Breast epithelium (tissue), 3 donors: ENCODE measurements around the gene DEPDC4.

Experiments used
- CTCF ChIP-seq, 3 donors: fragments of 450-650 bp; IDR thresholded peaks; one replicate each; pipeline ENCODE4 v1.5.1; 2016 to 2017; ENCODE audit warnings: antibody characterized with exemption in 3 of 3, mild to moderate bottlenecking in 3 of 3, moderate library complexity in 3 of 3
- POLR2A ChIP-seq: fragments of 450-650 bp; IDR thresholded peaks from one replicate; pipeline ENCODE4 v1.6.1; 2016; ENCODE audit warnings: antibody characterized with exemption, mild to moderate bottlenecking, moderate library complexity

GRCh38 chr12:100265732-100266584 is 921 bp downstream of the DEPDC4 start:
- TF ChIP-seq CTCF (IDR thresholded peaks at IDR 0.05) (no peak), POLR2A (no peak)
